C4-2B (cell line): ENCODE results near the gene NWD2.
"Not testable (repeated sequence)": the region's sequence is repeated elsewhere in the genome, so short reads cannot be mapped to it uniquely, and the experiment has no call there.

Experiments used
- ZFX ChIP-seq: fragments of 450-650 bp; IDR thresholded peaks from 2 replicates; pipeline ENCODE4 v1.6.1; 2017
- TF ChIP-seq, protein P1 (sequence below): fragments of 450-650 bp; conservative IDR thresholded peaks from 2 replicates; pipeline ENCODE4 v1.5.1; 2017; ENCODE audit warnings: mild to moderate bottlenecking

DNA sequence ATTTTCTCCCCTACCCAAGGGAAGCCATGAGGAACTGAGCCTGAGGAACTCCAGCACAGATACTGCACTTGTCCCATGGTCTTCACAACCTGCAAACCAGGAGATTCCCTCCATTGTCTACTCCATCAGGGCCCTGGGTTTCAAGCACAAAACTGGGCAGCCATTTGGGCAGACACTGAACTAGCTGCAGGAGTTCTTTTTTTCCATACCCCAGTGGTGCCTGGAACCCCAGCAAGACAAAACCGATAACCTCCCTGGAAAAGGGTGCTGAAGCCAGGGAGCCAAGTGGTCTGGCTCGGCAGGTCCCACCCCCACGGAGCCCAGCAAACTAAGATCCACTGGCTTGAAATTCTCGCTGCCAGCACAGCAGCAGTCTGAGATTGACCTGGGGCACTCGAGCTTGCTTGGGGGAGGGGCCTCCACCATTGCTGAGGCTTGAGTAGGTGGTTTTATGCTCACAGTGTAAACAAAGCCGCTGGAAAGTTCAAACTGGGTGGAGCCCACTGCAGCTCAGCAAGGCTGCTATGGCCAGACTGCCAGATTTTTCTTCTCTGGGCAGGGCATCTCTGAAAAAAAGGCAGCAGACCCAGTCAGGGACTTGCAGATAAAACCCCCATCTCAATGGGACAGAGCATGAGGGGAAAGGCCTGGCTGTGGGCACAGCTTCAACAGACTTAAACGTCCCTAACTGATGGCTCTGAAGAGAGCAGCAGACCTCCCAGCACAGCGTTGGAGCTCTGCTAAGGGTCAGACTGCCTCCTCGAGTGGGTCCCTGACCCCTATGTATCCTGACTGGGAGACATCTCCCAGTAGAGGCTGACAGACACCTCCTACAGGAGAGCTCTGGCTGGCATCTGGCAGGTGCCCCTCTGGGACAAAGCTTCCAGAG lies 163.6 kb downstream of the NWD2 start:
- TF ChIP-seq, protein P1, sequence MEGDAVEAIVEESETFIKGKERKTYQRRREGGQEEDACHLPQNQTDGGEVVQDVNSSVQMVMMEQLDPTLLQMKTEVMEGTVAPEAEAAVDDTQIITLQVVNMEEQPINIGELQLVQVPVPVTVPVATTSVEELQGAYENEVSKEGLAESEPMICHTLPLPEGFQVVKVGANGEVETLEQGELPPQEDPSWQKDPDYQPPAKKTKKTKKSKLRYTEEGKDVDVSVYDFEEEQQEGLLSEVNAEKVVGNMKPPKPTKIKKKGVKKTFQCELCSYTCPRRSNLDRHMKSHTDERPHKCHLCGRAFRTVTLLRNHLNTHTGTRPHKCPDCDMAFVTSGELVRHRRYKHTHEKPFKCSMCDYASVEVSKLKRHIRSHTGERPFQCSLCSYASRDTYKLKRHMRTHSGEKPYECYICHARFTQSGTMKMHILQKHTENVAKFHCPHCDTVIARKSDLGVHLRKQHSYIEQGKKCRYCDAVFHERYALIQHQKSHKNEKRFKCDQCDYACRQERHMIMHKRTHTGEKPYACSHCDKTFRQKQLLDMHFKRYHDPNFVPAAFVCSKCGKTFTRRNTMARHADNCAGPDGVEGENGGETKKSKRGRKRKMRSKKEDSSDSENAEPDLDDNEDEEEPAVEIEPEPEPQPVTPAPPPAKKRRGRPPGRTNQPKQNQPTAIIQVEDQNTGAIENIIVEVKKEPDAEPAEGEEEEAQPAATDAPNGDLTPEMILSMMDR, result not testable (repeated sequence)
- not testable (repeated sequence) for TF ChIP-seq ZFX
